Suprapubic skin (tissue), 4 donors: ENCODE data around the gene MCF2L2.

Experiments used
- EP300 ChIP-seq: sonication (generic); formaldehyde crosslinking; IDR thresholded peaks from one replicate; pipeline ENCODE4 v1.6.1; 2017; ENCODE audit warnings: antibody characterized with exemption
- POLR2A ChIP-seq, 2 donors: fragments of 450-650 bp; IDR thresholded peaks; one replicate each; pipeline ENCODE4 v1.6.1; 2017; ENCODE audit warnings: antibody characterized with exemption in 2 of 2, mild to moderate bottlenecking in 2 of 2, moderate library complexity in 2 of 2
- POLR2AphosphoS5 ChIP-seq, 3 donors: sonication (generic); formaldehyde crosslinking; IDR thresholded peaks; one replicate each; pipeline ENCODE4 v1.6.1; 2017; ENCODE audit warnings: antibody characterized with exemption in 3 of 3
- TF ChIP-seq, protein P1 (sequence below), 2 donors: fragments of 200-600 bp in 1 of 2; fragments of 450-650 bp in 1 of 2; sonication (generic) in 1 of 2; IDR thresholded peaks; one replicate each; pipeline ENCODE4 v1.5.1; 2016 to 2019; ENCODE audit warnings: antibody characterized with exemption in 2 of 2, mild to moderate bottlenecking in 1 of 2, moderate library complexity in 1 of 2

DNA sequence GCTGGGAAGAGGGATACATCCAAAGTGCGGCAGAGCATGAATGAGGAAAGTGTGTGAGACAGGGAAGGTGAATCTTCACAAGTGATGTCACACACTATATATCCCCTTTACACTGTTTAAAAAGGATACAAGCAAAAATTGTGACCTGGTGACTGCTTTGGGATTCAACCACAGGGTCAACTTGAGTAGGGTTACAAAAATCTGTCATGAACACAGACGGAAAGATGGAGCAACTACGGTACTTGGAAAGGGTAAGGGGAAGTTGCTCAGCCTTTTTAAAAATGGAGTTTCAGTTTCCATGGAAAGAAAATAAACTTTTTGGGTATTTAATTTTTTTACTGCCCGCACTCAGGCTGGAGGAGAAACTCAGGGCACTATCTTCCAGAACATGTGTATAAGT lies 115.1 kb downstream of the MCF2L2 start:
- TF ChIP-seq, protein P1, sequence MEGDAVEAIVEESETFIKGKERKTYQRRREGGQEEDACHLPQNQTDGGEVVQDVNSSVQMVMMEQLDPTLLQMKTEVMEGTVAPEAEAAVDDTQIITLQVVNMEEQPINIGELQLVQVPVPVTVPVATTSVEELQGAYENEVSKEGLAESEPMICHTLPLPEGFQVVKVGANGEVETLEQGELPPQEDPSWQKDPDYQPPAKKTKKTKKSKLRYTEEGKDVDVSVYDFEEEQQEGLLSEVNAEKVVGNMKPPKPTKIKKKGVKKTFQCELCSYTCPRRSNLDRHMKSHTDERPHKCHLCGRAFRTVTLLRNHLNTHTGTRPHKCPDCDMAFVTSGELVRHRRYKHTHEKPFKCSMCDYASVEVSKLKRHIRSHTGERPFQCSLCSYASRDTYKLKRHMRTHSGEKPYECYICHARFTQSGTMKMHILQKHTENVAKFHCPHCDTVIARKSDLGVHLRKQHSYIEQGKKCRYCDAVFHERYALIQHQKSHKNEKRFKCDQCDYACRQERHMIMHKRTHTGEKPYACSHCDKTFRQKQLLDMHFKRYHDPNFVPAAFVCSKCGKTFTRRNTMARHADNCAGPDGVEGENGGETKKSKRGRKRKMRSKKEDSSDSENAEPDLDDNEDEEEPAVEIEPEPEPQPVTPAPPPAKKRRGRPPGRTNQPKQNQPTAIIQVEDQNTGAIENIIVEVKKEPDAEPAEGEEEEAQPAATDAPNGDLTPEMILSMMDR (IDR thresholded peaks at IDR 0.05): no peak
- no peak for TF ChIP-seq POLR2A (IDR thresholded peaks at IDR 0.05)
- no peak for TF ChIP-seq POLR2AphosphoS5 (IDR thresholded peaks at IDR 0.05)
- no peak for TF ChIP-seq EP300
